ENCODE measurements around the gene CACNB4. TPM values are rescaled to one million over a fixed set of nuclear protein-coding genes. Genes with fewer than 3 reads are reported as not detected.

Gene CACNB4
- polyA plus RNA-seq, 1 donor from 2014 or later: 29.0 TPM

GRCh38 chr2:151816843-151817242 lies 282.0 kb downstream of the CACNB4 start:
- Histone ChIP-seq H3K79me2 (replicated peaks; ENCODE audit: insufficient read depth, low read length) (peaks cover 46% of the 10 kb centered on the region), H3K9me3 (ENCODE audit: low read length) (no peaks in the 10 kb centered on the region), H3K36me3 (ENCODE audit: insufficient read depth, low read length) (peaks cover 5% of the 10 kb centered on the region), H3K4me3 (ENCODE audit: low read length) (no peak overlapping the region), H3K4me2 (ENCODE audit: low read length) (no peak overlapping the region), H2AFZ (ENCODE audit: low read depth, low read length) (no peak overlapping the region), H3K27me3 (ENCODE audit: insufficient read depth, low read depth, low read length) (no peaks in the 10 kb centered on the region), H3K9ac (ENCODE audit: low read length) (no peak overlapping the region), H3K9me2 (ENCODE audit: insufficient read depth, low read length) (no peaks in the 10 kb centered on the region), H4K20me1 (ENCODE audit: insufficient read depth) (no peaks in the 10 kb centered on the region), H3K27ac (ENCODE audit: low read length) (no peak overlapping the region), H3F3A (ENCODE audit: insufficient read depth, low read length, poor library complexity, severe bottlenecking) (no peaks in the 10 kb centered on the region)
- no peak for TF ChIP-seq CTCF (IDR thresholded peaks at IDR 0.05; ENCODE audit: poor library complexity, severe bottlenecking)

GRCh38 chr2:151815821-151816489 lies 282.9 kb downstream of the CACNB4 start:
- Histone ChIP-seq H3F3A (ENCODE audit: insufficient read depth, low read length, poor library complexity, severe bottlenecking) (no peaks in the 10 kb centered on the region), H3K9ac (ENCODE audit: low read length) (no peak overlapping the region), H3K4me2 (ENCODE audit: low read length) (no peak overlapping the region), H3K9me2 (ENCODE audit: insufficient read depth, low read length) (no peaks in the 10 kb centered on the region), H3K4me3 (ENCODE audit: low read length) (no peak overlapping the region), H3K79me2 (replicated peaks; ENCODE audit: insufficient read depth, low read length) (peaks cover 40% of the 10 kb centered on the region), H3K9me3 (ENCODE audit: low read length) (no peaks in the 10 kb centered on the region), H3K36me3 (ENCODE audit: insufficient read depth, low read length) (peaks cover 8% of the 10 kb centered on the region), H3K27me3 (ENCODE audit: insufficient read depth, low read depth, low read length) (no peaks in the 10 kb centered on the region), H4K20me1 (ENCODE audit: insufficient read depth) (no peaks in the 10 kb centered on the region), H3K27ac (ENCODE audit: low read length) (no peak overlapping the region), H2AFZ (ENCODE audit: low read depth, low read length) (no peak overlapping the region)
- TF ChIP-seq SMC3 (conservative IDR thresholded peaks at IDR 0.05; ENCODE audit: poor library complexity) (no peak), EZH2 (IDR thresholded peaks at IDR 0.05; ENCODE audit: borderline replicate concordance, insufficient read depth, low read length, poor library complexity, severe bottlenecking) (no peak), CTCF (IDR thresholded peaks at IDR 0.05; ENCODE audit: poor library complexity, severe bottlenecking) (no peak), TAF1 (IDR thresholded peaks at IDR 0.05; ENCODE audit: low read depth) (no peak), RAD21 (conservative IDR thresholded peaks at IDR 0.05) (no peak), POLR2AphosphoS5 (IDR thresholded peaks at IDR 0.05) (no peak)

GRCh38 chr2:151810489-151810888 lies 288.4 kb downstream of the CACNB4 start:
- Histone ChIP-seq H3K9me3 (ENCODE audit: low read length) (no peaks in the 10 kb centered on the region), H4K20me1 (ENCODE audit: insufficient read depth) (no peaks in the 10 kb centered on the region), H3K9me2 (ENCODE audit: insufficient read depth, low read length) (no peaks in the 10 kb centered on the region), H2AFZ (ENCODE audit: low read depth, low read length) (no peak overlapping the region), H3K9ac (ENCODE audit: low read length) (no peak overlapping the region), H3K4me3 (ENCODE audit: low read length) (no peak overlapping the region), H3K79me2 (replicated peaks; ENCODE audit: insufficient read depth, low read length) (no peaks in the 10 kb centered on the region), H3K4me2 (ENCODE audit: low read length) (no peak overlapping the region), H3K27ac (ENCODE audit: low read length) (no peak overlapping the region), H3F3A (ENCODE audit: insufficient read depth, low read length, poor library complexity, severe bottlenecking) (no peaks in the 10 kb centered on the region), H3K36me3 (ENCODE audit: insufficient read depth, low read length) (peaks cover 8% of the 10 kb centered on the region), H3K27me3 (ENCODE audit: insufficient read depth, low read depth, low read length) (no peaks in the 10 kb centered on the region)
- TF ChIP-seq EP300 (conservative IDR thresholded peaks at IDR 0.05; ENCODE audit: poor library complexity, severe bottlenecking): no peak
- TF ChIP-seq REST (IDR thresholded peaks at IDR 0.05; ENCODE audit: borderline replicate concordance): no peak
- no peak for TF ChIP-seq TAF1 (IDR thresholded peaks at IDR 0.05; ENCODE audit: low read depth)
- no peak for TF ChIP-seq SMC3 (conservative IDR thresholded peaks at IDR 0.05; ENCODE audit: poor library complexity)
- TF ChIP-seq EZH2 (IDR thresholded peaks at IDR 0.05; ENCODE audit: borderline replicate concordance, insufficient read depth, low read length, poor library complexity, severe bottlenecking): no peak
- no peak for TF ChIP-seq CTCF (IDR thresholded peaks at IDR 0.05; ENCODE audit: poor library complexity, severe bottlenecking)
- TF ChIP-seq MXI1 (conservative IDR thresholded peaks at IDR 0.05; ENCODE audit: poor library complexity, severe bottlenecking): no peak
- TF ChIP-seq POLR2AphosphoS5 (IDR thresholded peaks at IDR 0.05): no peak
